ENCODE measurements around the gene KRT82.
"Not testable (repeated sequence)": the region's sequence is repeated elsewhere in the genome, so short reads cannot be mapped to it uniquely, and the experiment has no call there.

Gene KRT82

GRCh38 chr12:52358575-52359350, 47.4 kb downstream of the KRT82 start:
- no peak for DNase-seq

GRCh38 chr12:52356762-52357580, 49.2 kb downstream of the KRT82 start:
- DNase-seq, result no peak

- DNase-seq, result no peak
These were observed 49.9 kb downstream of the KRT82 start for GRCh38 chr12:52356031-52356761.

- DNase-seq, result no peak
These were observed 51.0 kb downstream of the KRT82 start for GRCh38 chr12:52355176-52355575.

GRCh38 chr12:52354200-52354599, 51.9 kb downstream of the KRT82 start:
- no peak for DNase-seq

GRCh38 chr12:52353766-52354165, 52.4 kb downstream of the KRT82 start:
- DNase-seq, result no peak

- DNase-seq, result no peak
These were observed 53.2 kb downstream of the KRT82 start for GRCh38 chr12:52352951-52353350.

GRCh38 chr12:52351196-52352059, 54.7 kb downstream of the KRT82 start:
- no peak for DNase-seq

- DNase-seq, result no peak
These were observed 55.3 kb downstream of the KRT82 start for GRCh38 chr12:52350786-52351185.

GRCh38 chr12:52350021-52350620, 56.0 kb downstream of the KRT82 start:
- no peak for DNase-seq

- DNase-seq, result no peak
These were observed 56.9 kb downstream of the KRT82 start for GRCh38 chr12:52349196-52349595.

- no peak for DNase-seq
These were observed 58.3 kb downstream of the KRT82 start for GRCh38 chr12:52347551-52348510.

GRCh38 chr12:52347016-52347415, 59.1 kb downstream of the KRT82 start:
- DNase-seq, result no peak

GRCh38 chr12:52346593-52346992, 59.5 kb downstream of the KRT82 start:
- no peak for DNase-seq

GRCh38 chr12:52345041-52345440, 61.1 kb downstream of the KRT82 start:
- not testable (repeated sequence) for DNase-seq

GRCh38 chr12:52344111-52344510, 62.0 kb downstream of the KRT82 start:
- no peak for DNase-seq
